NCI-H2227 (cell line): Measurements from ENCODE around the gene MINAR2.

Experiments used
- DNase-seq: peaks from one replicate; lab custom pipeline; 2025; ENCODE audit not compliant: unreplicated experiment; lab: John Stamatoyannopoulos, UW

Gene MINAR2

GRCh38 chr5:129747572-129748407 lies at the start of gene MINAR2:
TSS of gene MINAR2 (plus strand) at chr5:129748094. CDS start at chr5:129748191, 97 bp downstream.
- no peak for DNase-seq

GRCh38 chr5:129698661-129699060 lies 49.2 kb upstream of the MINAR2 start:
- no peak for DNase-seq

- no peak for DNase-seq
Measured at GRCh38 chr5:129716235-129716634, 31.7 kb upstream of the MINAR2 start.

GRCh38 chr5:129716651-129717050 lies 31.2 kb upstream of the MINAR2 start:
- DNase-seq = no peak

GRCh38 chr5:129717751-129718310 lies 30.1 kb upstream of the MINAR2 start:
- DNase-seq = no peak

- DNase-seq = no peak
Measured at GRCh38 chr5:129718471-129719090, 29.3 kb upstream of the MINAR2 start.

GRCh38 chr5:129724222-129724621 lies 23.7 kb upstream of the MINAR2 start:
- no peak for DNase-seq

- DNase-seq = no peak
Measured at GRCh38 chr5:129724647-129725046, 23.2 kb upstream of the MINAR2 start.

GRCh38 chr5:129739773-129740172 lies 8.1 kb upstream of the MINAR2 start:
- DNase-seq = no peak

- DNase-seq = no peak
Measured at GRCh38 chr5:129743541-129744187, 4.2 kb upstream of the MINAR2 start.

- DNase-seq = no peak
Measured at GRCh38 chr5:129745997-129746396, 1.9 kb upstream of the MINAR2 start.

GRCh38 chr5:129746876-129747275 lies 1.0 kb upstream of the MINAR2 start:
- no peak for DNase-seq

GRCh38 chr5:129748913-129749880 lies 1.3 kb downstream of the MINAR2 start:
- no peak for DNase-seq

GRCh38 chr5:129760636-129761325 lies 12.9 kb downstream of the MINAR2 start:
- no peak for DNase-seq

GRCh38 chr5:129763651-129764050 lies 15.8 kb downstream of the MINAR2 start:
- DNase-seq = no peak

- no peak for DNase-seq
Measured at GRCh38 chr5:129766798-129767197, 18.9 kb downstream of the MINAR2 start.

GRCh38 chr5:129767927-129768380 lies 20.1 kb downstream of the MINAR2 start:
- peak; percentile 66 for DNase-seq

- DNase-seq = no peak
Measured at GRCh38 chr5:129768735-129769134, 20.8 kb downstream of the MINAR2 start.

- no peak for DNase-seq
Measured at GRCh38 chr5:129770024-129770820, 22.3 kb downstream of the MINAR2 start.
